Thymus (tissue), 14 donors: ENCODE measurements around the gene RYR1. TPM values are rescaled to one million over a fixed set of nuclear protein-coding genes. Genes with fewer than 3 reads are reported as not detected.
A peak's percentile ranks its signal among the peaks of the same experiment; 100 is the strongest.

Experiments
- DNase-seq, 9 donors: peaks; one replicate each; pipeline ENCODE4 v3.0.0-alpha.2; 2013; ENCODE audit warnings: low spot score in 9 of 9, low read depth in 6 of 9, missing footprints in 1 of 9
- H3K27ac ChIP-seq, 2 donors: one replicate each; pipeline ENCODE4 v1.5.1; 2013; ENCODE audit warnings: control low read depth in 1 of 2, low read depth in 1 of 2, low read length in 1 of 2, mild to moderate bottlenecking in 1 of 2, moderate library complexity in 1 of 2
- H3K27me3 ChIP-seq, 2 donors: one replicate each; pipeline ENCODE4 v1.5.1; 2013; ENCODE audit warnings: low read length in 1 of 2; ENCODE audit not compliant: control insufficient read depth in 2 of 2, insufficient read depth in 1 of 2
- H3K36me3 ChIP-seq, 2 donors: one replicate each; pipeline ENCODE4 v1.5.1; 2013; ENCODE audit warnings: low read length in 1 of 2, mild to moderate bottlenecking in 1 of 2, moderate library complexity in 1 of 2; ENCODE audit not compliant: control insufficient read depth in 2 of 2, insufficient read depth in 2 of 2
- H3K4me1 ChIP-seq, 2 donors: one replicate each; pipeline ENCODE4 v1.5.1; 2013; ENCODE audit warnings: low read length in 2 of 2; ENCODE audit not compliant: control insufficient read depth in 2 of 2, insufficient read depth in 2 of 2
- H3K4me3 ChIP-seq, 2 donors: one replicate each; pipeline ENCODE4 v1.5.1; 2013; ENCODE audit warnings: low read length in 2 of 2, control low read depth in 1 of 2, mild to moderate bottlenecking in 1 of 2
- H3K9me3 ChIP-seq, 2 donors: one replicate each; pipeline ENCODE4 v1.5.1; 2013; ENCODE audit warnings: low read length in 1 of 2, mild to moderate bottlenecking in 1 of 2; ENCODE audit not compliant: control insufficient read depth in 2 of 2, insufficient read depth in 1 of 2
- WGBS: extraction: QIAGEN DNeasy Blood & Tissue Kit; methylation state at CpG from one replicate; pipeline ENCODE4 v1.1.7; 2013; 5-methylcytosine and 5-hydroxymethylcytosine counted together
- long read RNA-seq, 10 donors: transcript quantifications; one replicate each; lab custom pipeline, GENCODE V29; 2026
- polyA plus RNA-seq: library from polyadenylated mRNA; stranded (reverse); fragments of 200-250 nt; gene quantifications from one replicate; pipeline ENCODE4 v1.2.3, GENCODE V29; 2013
- total RNA-seq: library from RNA; stranded (reverse); fragments of 120-200 nt; gene quantifications from one replicate; pipeline ENCODE4 v1.2.4, GENCODE V29; 2013
- donor health status: healthy.

RYR1 gene
- 1.1 TPM for total RNA-seq
- 1.8 TPM for polyA plus RNA-seq
- long read RNA-seq, donor 1: 0 reads
- long read RNA-seq, donor 2: 0 reads
- long read RNA-seq, donor 3: 0 reads
- long read RNA-seq, donor 4: 0 reads
- long read RNA-seq, donor 5: 0 reads
- long read RNA-seq, donor 6: 0 reads
- long read RNA-seq, donor 7: 0 reads
- long read RNA-seq, donor 8: 0 reads
- long read RNA-seq, donor 9: 0 reads
- long read RNA-seq, donor 10: 0 reads

- peaks cover 4 to 23% of the 10 kb centered on the region in 2 donors for H3K27me3 ChIP-seq
- DNase-seq: peak in 1 of 9 donors; percentile 12
- WGBS: 19% methylated on average over 20 of the region's 20 CpGs
- no peaks in the 10 kb centered on the region for H3K4me1 ChIP-seq
- no peaks in the 10 kb centered on the region for H3K36me3 ChIP-seq
- H3K4me3 ChIP-seq: no peak within 1 kb of the TSS
- H3K9me3 ChIP-seq: no peaks in the 10 kb centered on the region
- H3K27ac ChIP-seq: no peak within 1 kb of the TSS
Observed at GRCh38 chr19:38433268-38433733, at the start of gene RYR1. RYR1 (plus strand) TSS chr19:38433691; CDS start chr19:38433830, 139 bp downstream.

- no peak for DNase-seq
- H3K4me3 ChIP-seq: no peak overlapping the region
- H3K36me3 ChIP-seq: peaks cover 42 to 54% of the 10 kb centered on the region in 2 donors
- WGBS: 98% methylated on average over 2 of the region's 2 CpGs
- H3K27me3 ChIP-seq: peaks cover 36 to 47% of the 10 kb centered on the region in 2 donors
- H3K27ac ChIP-seq: no peak overlapping the region
- peaks cover 18 to 26% of the 10 kb centered on the region in 2 donors for H3K4me1 ChIP-seq
- H3K9me3 ChIP-seq: no peaks in the 10 kb centered on the region
Observed at GRCh38 chr19:38383743-38384142, 49.7 kb upstream of the RYR1 start.

- peaks cover 41 to 54% of the 10 kb centered on the region in 2 donors for H3K27me3 ChIP-seq
- H3K4me1 ChIP-seq: peaks cover 18 to 31% of the 10 kb centered on the region in 2 donors
- H3K4me3 ChIP-seq: no peak overlapping the region
- peaks cover 37 to 48% of the 10 kb centered on the region in 2 donors for H3K36me3 ChIP-seq
- DNase-seq: no peak
- 99% methylated on average over 10 of the region's 10 CpGs for WGBS
- peaks cover 0 to 3% of the 10 kb centered on the region in 2 donors for H3K9me3 ChIP-seq
- no peak overlapping the region for H3K27ac ChIP-seq
Observed at GRCh38 chr19:38384209-38385027, 49.1 kb upstream of the RYR1 start.

DNA sequence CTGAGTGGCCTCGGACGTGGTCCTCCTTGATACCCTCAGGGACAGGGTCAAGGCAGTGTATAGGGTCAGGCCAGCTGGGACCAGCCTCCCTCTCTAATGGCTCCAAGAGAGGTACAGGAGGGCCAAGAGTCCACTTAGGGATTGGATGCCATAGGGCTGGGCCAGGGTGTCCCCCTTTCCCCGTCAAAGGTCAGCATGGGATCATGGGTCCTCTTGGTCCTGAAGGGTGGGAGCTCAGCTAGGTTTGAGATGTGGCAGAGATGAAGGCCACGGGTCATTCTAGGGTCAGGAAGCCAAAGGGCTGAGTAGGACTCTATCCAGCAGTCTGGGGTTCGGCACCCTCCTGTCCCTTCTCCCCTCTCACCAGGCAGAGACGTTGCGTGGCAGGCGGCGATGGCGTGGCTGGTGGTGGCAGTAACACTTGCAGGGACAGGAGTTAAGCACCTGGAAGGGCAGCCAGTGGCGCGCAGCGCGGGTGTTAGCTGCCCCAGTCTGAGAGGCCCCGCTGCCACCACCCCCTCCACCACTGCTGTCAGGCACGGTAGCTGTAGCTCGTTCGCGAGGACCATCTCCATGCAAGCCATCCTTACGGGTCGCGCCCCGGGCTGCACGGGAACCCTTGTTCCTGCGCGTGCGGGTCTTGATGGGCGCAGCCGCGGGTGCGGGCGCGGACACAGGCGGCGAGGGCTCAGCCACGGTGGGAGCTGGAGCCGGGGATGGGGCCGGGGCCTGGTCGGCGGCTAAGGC is 48.3 kb upstream of the RYR1 start:
- no peak for DNase-seq
- WGBS: 93% methylated on average over 40 of the region's 40 CpGs
- Histone ChIP-seq H3K4me1 (peaks cover 18 to 31% of the 10 kb centered on the region in 2 donors), H3K36me3 (peaks cover 35 to 43% of the 10 kb centered on the region in 2 donors), H3K27ac (no peak overlapping the region), H3K9me3 (peaks cover 0 to 3% of the 10 kb centered on the region in 2 donors), H3K4me3 (no peak overlapping the region), H3K27me3 (peaks cover 49 to 62% of the 10 kb centered on the region in 2 donors)

DNA sequence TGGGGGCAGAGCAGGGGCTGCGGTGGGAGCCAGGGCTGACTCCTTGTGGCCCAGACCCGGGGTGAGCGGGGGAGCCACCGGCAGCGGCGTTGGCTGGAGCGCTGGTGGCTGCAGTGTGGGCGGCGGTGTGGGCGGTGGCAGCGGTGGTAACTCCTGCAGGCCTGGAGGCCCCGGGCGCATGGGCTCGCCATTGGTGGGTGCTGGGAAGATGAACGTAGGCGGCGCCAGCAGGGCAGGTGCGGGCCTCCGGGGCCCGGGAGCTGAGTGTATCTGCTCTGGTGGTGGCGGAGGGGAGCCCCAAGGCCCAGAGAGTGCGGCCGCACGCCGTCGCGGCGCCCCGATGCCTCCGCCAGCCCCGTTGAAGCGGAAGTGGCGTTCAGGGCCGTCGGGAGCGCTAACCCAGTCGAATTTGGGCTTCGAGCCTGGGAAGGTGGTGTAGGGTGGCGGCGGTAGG is 47.7 kb upstream of the RYR1 start:
- 56% methylated on average over 40 of the region's 40 CpGs for whole genome bisulfite sequencing
- peak in 1 of 9 donors; percentile 18 for DNase-seq
- Histone ChIP-seq H3K9me3 (peaks cover 0 to 3% of the 10 kb centered on the region in 2 donors), H3K27ac (no peak overlapping the region), H3K27me3 (peaks cover 54 to 68% of the 10 kb centered on the region in 2 donors), H3K4me3 (no peak overlapping the region), H3K4me1 (peaks cover 18 to 31% of the 10 kb centered on the region in 2 donors), H3K36me3 (peaks cover 33 to 37% of the 10 kb centered on the region in 2 donors)

GRCh38 chr19:38386300-38386970 is 47.1 kb upstream of the RYR1 start:
- H3K36me3 ChIP-seq: peaks cover 27 to 31% of the 10 kb centered on the region in 2 donors
- 48% methylated on average over 61 of the region's 61 CpGs for WGBS
- H3K27ac ChIP-seq: no peak overlapping the region
- H3K4me3 ChIP-seq: peak overlapping the region in 1 of 2 donors; percentile 5
- H3K4me1 ChIP-seq: peaks cover 18 to 31% of the 10 kb centered on the region in 2 donors
- H3K9me3 ChIP-seq: peaks cover 0 to 3% of the 10 kb centered on the region in 2 donors
- DNase-seq: no peak
- H3K27me3 ChIP-seq: peaks cover 55 to 74% of the 10 kb centered on the region in 2 donors

DNA sequence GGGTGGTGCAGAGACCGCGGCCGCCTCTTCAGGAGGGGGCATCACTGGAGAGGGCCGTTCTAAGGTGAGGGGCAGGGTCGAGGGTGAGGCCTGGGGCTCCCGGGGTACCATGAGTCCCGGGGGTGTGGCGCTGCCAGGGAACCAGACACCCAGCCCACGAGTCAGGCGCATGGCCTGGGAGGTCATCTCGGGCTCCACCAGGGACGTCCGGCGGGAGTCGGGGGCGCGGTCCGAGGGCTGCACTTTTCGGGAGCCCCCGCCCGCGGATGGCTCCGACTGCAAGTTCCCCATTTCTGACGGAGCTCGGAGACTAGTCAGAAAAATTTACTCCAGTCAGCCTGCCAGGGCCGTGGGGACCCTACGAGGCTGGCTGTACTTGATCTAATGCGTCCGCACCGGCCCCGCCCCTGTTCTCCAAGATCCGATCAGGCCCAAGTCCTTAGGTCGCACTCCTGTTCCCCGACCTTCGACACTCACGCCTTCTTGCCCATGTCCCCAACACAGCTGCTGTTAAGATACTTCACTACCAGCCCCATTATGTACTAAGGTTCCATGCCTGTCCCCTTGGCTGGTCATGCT is 46.4 kb upstream of the RYR1 start:
- Histone ChIP-seq H3K27ac (no peak overlapping the region), H3K4me3 (peak overlapping the region in 1 of 2 donors; percentile 49), H3K9me3 (peaks cover 0 to 3% of the 10 kb centered on the region in 2 donors), H3K4me1 (peaks cover 18 to 31% of the 10 kb centered on the region in 2 donors), H3K27me3 (peaks cover 58 to 80% of the 10 kb centered on the region in 2 donors), H3K36me3 (peaks cover 21 to 25% of the 10 kb centered on the region in 2 donors)
- no peak for DNase-seq
- WGBS: 5% methylated on average over 36 of the region's 36 CpGs
